ENCODE results near the gene SDF4.

- TF ChIP-seq CTCF (IDR thresholded peaks at IDR 0.05) = no peak
- no peak for TF ChIP-seq POLR2AphosphoS5 (IDR thresholded peaks at IDR 0.05; ENCODE audit: insufficient read depth in 1 of 2, low read depth in 1 of 2)
Measured at GRCh38 chr1:1168451-1169411, 63.1 kb downstream of the SDF4 start.

All from vagina (tissue), 2 donors.